Esophagus muscularis mucosa (tissue), 4 donors: ENCODE results near the gene SCNN1B.

Experiments used
- EP300 ChIP-seq: sonication (generic); formaldehyde crosslinking; IDR thresholded peaks from one replicate; pipeline ENCODE4 v1.6.1; 2017; ENCODE audit warnings: antibody characterized with exemption
- POLR2A ChIP-seq: fragments of 450-650 bp; IDR thresholded peaks from one replicate; pipeline ENCODE4 v1.6.1; 2017; ENCODE audit warnings: antibody characterized with exemption, moderate library complexity, mild to moderate bottlenecking, low read depth
- POLR2AphosphoS5 ChIP-seq, 2 donors: sonication (generic); formaldehyde crosslinking; IDR thresholded peaks; one replicate each; pipeline ENCODE4 v1.6.1; 2017; ENCODE audit warnings: antibody characterized with exemption in 2 of 2
- TF ChIP-seq, protein P1 (sequence below), 3 experiments: fragments of 200-600 bp in 2 of 3; fragments of 450-650 bp in 1 of 3; sonication (generic) in 2 of 3; IDR thresholded peaks; one replicate each; pipeline ENCODE4 v1.5.1; 2017 to 2019; ENCODE audit warnings: antibody characterized with exemption in 3 of 3, mild to moderate bottlenecking in 2 of 3, moderate library complexity in 1 of 3

DNA sequence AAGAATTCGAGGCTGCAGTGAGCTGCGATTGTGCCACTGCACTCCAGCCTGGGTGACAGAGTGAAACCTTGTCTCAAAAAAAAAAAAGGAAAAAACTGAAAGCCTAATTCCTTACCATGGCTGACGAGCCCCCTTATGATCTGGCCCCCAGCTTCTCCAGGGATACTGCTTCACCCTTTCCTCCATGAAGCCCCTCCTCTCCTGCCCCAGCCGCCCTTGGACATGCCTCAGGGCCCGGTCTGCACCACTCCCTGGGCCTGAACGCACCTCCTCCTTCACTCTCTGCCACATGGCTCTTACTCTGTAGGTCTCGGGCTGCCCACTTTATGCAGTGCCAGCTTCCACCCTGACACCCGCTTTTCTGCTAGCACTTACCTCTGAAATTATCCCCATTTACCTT is 85.6 kb downstream of the SCNN1B start:
- TF ChIP-seq EP300 (no peak), POLR2A (no peak), POLR2AphosphoS5 (IDR thresholded peaks at IDR 0.05) (no peak)
- TF ChIP-seq, protein P1, sequence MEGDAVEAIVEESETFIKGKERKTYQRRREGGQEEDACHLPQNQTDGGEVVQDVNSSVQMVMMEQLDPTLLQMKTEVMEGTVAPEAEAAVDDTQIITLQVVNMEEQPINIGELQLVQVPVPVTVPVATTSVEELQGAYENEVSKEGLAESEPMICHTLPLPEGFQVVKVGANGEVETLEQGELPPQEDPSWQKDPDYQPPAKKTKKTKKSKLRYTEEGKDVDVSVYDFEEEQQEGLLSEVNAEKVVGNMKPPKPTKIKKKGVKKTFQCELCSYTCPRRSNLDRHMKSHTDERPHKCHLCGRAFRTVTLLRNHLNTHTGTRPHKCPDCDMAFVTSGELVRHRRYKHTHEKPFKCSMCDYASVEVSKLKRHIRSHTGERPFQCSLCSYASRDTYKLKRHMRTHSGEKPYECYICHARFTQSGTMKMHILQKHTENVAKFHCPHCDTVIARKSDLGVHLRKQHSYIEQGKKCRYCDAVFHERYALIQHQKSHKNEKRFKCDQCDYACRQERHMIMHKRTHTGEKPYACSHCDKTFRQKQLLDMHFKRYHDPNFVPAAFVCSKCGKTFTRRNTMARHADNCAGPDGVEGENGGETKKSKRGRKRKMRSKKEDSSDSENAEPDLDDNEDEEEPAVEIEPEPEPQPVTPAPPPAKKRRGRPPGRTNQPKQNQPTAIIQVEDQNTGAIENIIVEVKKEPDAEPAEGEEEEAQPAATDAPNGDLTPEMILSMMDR (IDR thresholded peaks at IDR 0.05) = no peak
